Measurements from ENCODE around the gene FFAR1. TPM values are rescaled to one million over a fixed set of nuclear protein-coding genes. Genes with fewer than 3 reads are reported as not detected.

Gene FFAR1
- total and polyA plus RNA-seq, 2 of the 8 experiments (the other 6 are each of a cell fraction or from before 2014, with no cell fraction given): not detected

DNA sequence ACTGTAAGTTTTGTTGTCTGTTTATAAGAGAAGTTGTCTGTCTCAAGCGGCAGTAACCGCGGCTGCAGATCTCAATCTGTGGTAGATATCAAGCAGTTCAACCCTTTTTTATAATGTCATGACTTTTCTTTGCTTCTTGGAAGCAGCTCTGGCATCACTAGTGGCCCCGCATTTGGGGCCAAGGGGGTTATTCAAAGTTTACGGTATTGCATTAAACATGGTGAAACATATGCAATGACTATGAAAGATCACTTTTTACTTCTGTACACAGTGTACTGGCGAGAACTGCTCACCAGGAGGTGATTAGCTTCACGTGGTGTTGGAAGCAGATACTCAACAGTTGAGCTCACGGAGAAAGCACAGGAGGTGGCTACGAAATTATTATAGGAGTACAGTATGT is 5.9 kb downstream of the FFAR1 start:
- Histone ChIP-seq H3K14ac (ENCODE audit: insufficient read length) (no peak overlapping the region), H3K4ac (replicated peaks; ENCODE audit: insufficient read length, low read depth, low read length) (no peak overlapping the region), H3K79me1 (ENCODE audit: low read depth, low read length) (no peaks in the 10 kb centered on the region), H3K9me3 (ENCODE audit: insufficient read depth in 2 of 2, low read depth in 1 of 2, low read length in 1 of 2) (no peaks in the 10 kb centered on the region), H3K23ac (ENCODE audit: insufficient read length) (no peak overlapping the region), H3K27me3 (replicated peaks in 1 of 4; ENCODE audit: control insufficient read depth in 3 of 4, extremely low read depth in 1 of 4, insufficient read depth in 3 of 4, low read length in 3 of 4) (no peaks in the 10 kb centered on the region), H3K9ac (replicated peaks in 1 of 4; ENCODE audit: extremely low read depth in 1 of 4, low read depth in 3 of 4, low read length in 3 of 4) (no peak overlapping the region), H3K4me3 (ENCODE audit: extremely low read depth in 1 of 4, insufficient read depth in 2 of 4, low read depth in 3 of 4, low read length in 4 of 4) (no peak overlapping the region), H3K23me2 (ENCODE audit: low read depth, low read length) (no peaks in the 10 kb centered on the region), H3K36me3 (ENCODE audit: control insufficient read depth in 2 of 4, insufficient read depth in 4 of 4, low read length in 3 of 4) (no peaks in the 10 kb centered on the region), H3K56ac (replicated peaks; ENCODE audit: insufficient read length, low read depth, low read length) (no peak overlapping the region), H4K5ac (ENCODE audit: insufficient read length, low read depth, low read length) (no peak overlapping the region), H2BK12ac (ENCODE audit: low read depth, low read length) (no peak overlapping the region), H2BK5ac (ENCODE audit: low read depth, low read length) (no peak overlapping the region), H2BK15ac (ENCODE audit: low read length) (no peak overlapping the region), H4K91ac (replicated peaks; ENCODE audit: insufficient read length, low read length) (no peak overlapping the region), H3K18ac (ENCODE audit: extremely low read depth, low read length) (no peak overlapping the region), H3K4me1 (replicated peaks in 1 of 4; ENCODE audit: control insufficient read depth in 3 of 4, insufficient read depth in 4 of 4, low read length in 3 of 4) (peaks cover 0 to 2% (median 0%) of the 10 kb centered on the region in 4 experiments; a peak in 2 of 7 replicates), H2AFZ (ENCODE audit: low read length) (no peak overlapping the region), H4K20me1 (replicated peaks in 1 of 2; ENCODE audit: control insufficient read depth in 1 of 2, insufficient read depth in 2 of 2, low read length in 2 of 2) (no peaks in the 10 kb centered on the region), H3K27ac (ENCODE audit: low read depth, low read length) (no peak overlapping the region), H4K8ac (ENCODE audit: extremely low read depth, insufficient read depth, low read length) (no peak overlapping the region), H3K4me2 (ENCODE audit: insufficient read depth in 1 of 2, low read depth in 2 of 2, low read length in 2 of 2) (no peak overlapping the region), H2BK120ac (replicated peaks; ENCODE audit: low read depth, low read length) (no peak overlapping the region), H3K79me2 (ENCODE audit: control insufficient read depth in 1 of 2, insufficient read depth in 2 of 2, low read length in 2 of 2) (no peaks in the 10 kb centered on the region), H2AK5ac (ENCODE audit: low read depth, low read length) (no peak overlapping the region), H2BK20ac (ENCODE audit: low read length) (no peak overlapping the region)
- ChIA-PET POLR2A (ENCODE audit: partially characterized antibody) (interaction anchor here (0.6 to 0.9 kb wide), 3 partner anchors 171 to 349 kb away, joined by 3 read pairs; no protein-coding TSS in a partner anchor), CTCF (ENCODE audit: partially characterized antibody) (interaction anchor here (0.8 to 4.1 kb wide), 39 partner anchors 9 to 308 kb away, joined by 3 to 51 read pairs (median 4); partner anchors contain the start of genes CD22 and HAMP)
- 90% methylated on average over 9 of the region's 9 CpGs; no CpG with 5 or more reads in 1 of the 2 experiments for WGBS, 2 experiments (ENCODE audit: extremely low coverage in 1 of 2, insufficient coverage in 1 of 2, insufficient read length in 1 of 2, insufficient replicate concordance in 2 of 2, low coverage in 1 of 2, low lambda C conversion rate in 2 of 2, missing lambda C conversion rate in 1 of 2)
- FAIRE-seq (no peak), DNase-seq (ENCODE audit: low read depth in 1 of 2, low spot score in 2 of 2) (peak in 1 of 2 experiments; percentile 16)
- TF ChIP-seq CHD1 (IDR thresholded peaks at IDR 0.05; ENCODE audit: low read depth, low read length): no peak
- no peak for TF ChIP-seq RBBP5 (IDR thresholded peaks at IDR 0.05; ENCODE audit: borderline replicate concordance, low read depth, low read length)
- no peak for TF ChIP-seq RFX5 (IDR thresholded peaks at IDR 0.05; ENCODE audit: borderline replicate concordance, low read depth, low read length)
- TF ChIP-seq GABPA (IDR thresholded peaks at IDR 0.05; ENCODE audit: borderline replicate concordance, insufficient read depth, low read length): no peak
- TF ChIP-seq POU5F1 (IDR thresholded peaks at IDR 0.05; ENCODE audit: low read depth, low read length): no peak
- no peak for TF ChIP-seq MAFK (IDR thresholded peaks at IDR 0.05; ENCODE audit: low read depth, low read length)
- no peak for TF ChIP-seq KDM1A (IDR thresholded peaks at IDR 0.05; ENCODE audit: borderline replicate concordance, low read length)
- TF ChIP-seq, protein P1, sequence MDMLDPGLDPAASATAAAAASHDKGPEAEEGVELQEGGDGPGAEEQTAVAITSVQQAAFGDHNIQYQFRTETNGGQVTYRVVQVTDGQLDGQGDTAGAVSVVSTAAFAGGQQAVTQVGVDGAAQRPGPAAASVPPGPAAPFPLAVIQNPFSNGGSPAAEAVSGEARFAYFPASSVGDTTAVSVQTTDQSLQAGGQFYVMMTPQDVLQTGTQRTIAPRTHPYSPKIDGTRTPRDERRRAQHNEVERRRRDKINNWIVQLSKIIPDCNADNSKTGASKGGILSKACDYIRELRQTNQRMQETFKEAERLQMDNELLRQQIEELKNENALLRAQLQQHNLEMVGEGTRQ (IDR thresholded peaks at IDR 0.05; ENCODE audit: low read length): no peak
- no peak for TF ChIP-seq CBX8 (IDR thresholded peaks at IDR 0.05; ENCODE audit: borderline replicate concordance, low read depth, low read length)
- no peak for TF ChIP-seq SIX5 (IDR thresholded peaks at IDR 0.05; ENCODE audit: low read depth, low read length)
- no peak for TF ChIP-seq JUND (IDR thresholded peaks at IDR 0.05; ENCODE audit: low read length)
- no peak for TF ChIP-seq RXRA (IDR thresholded peaks at IDR 0.05; ENCODE audit: insufficient read depth, low read depth, low read length)
- no peak for TF ChIP-seq KDM4A (IDR thresholded peaks at IDR 0.05; ENCODE audit: low read depth, low read length, severe bottlenecking)
